Transverse colon (tissue), 4 donors: ENCODE data around the gene ETHE1. TPM values are rescaled to one million over a fixed set of nuclear protein-coding genes. Genes with fewer than 3 reads are reported as not detected.
A peak's percentile ranks its signal among the peaks of the same experiment; 100 is the strongest.

Source experiments
- DNase-seq: peaks from one replicate; pipeline ENCODE4 v3.0.0-alpha.2; 2019
- H3K27ac ChIP-seq, 4 donors: fragments of 200-600 bp; sonication (generic); 2 replicates each; pipeline ENCODE4 v1.5.1; 2016 to 2018; ENCODE audit warnings: inconsistent platforms in 4 of 4
- H3K27me3 ChIP-seq: fragments of 200-600 bp; sonication (generic); 2 replicates; pipeline ENCODE4 v1.5.1; 2017; ENCODE audit warnings: inconsistent platforms
- H3K36me3 ChIP-seq, 4 donors: fragments of 200-600 bp; sonication (generic); 2 replicates each; pipeline ENCODE4 v1.5.1; 2017 to 2019; ENCODE audit warnings: inconsistent platforms in 4 of 4
- H3K4me1 ChIP-seq, 4 donors: fragments of 200-600 bp; sonication (generic); 2 replicates each; pipeline ENCODE4 v1.5.1; 2017 to 2020; ENCODE audit warnings: inconsistent platforms in 4 of 4
- H3K4me3 ChIP-seq, 4 donors: fragments of 200-600 bp; sonication (generic); 1 replicate in 1 of 4; 2 replicates in 3 of 4; pipeline versions ENCODE4 v1.5.1 to v1.6.1; 2017 to 2019; ENCODE audit warnings: inconsistent platforms in 4 of 4
- H3K9me3 ChIP-seq, 2 donors: fragments of 200-600 bp; sonication (generic); 2 replicates each; pipeline ENCODE4 v1.5.1; 2017 to 2019; ENCODE audit warnings: inconsistent platforms in 2 of 2
- EP300 ChIP-seq: sonication (generic); formaldehyde crosslinking; IDR thresholded peaks from one replicate; pipeline ENCODE4 v1.6.1; 2017; ENCODE audit warnings: antibody characterized with exemption, low read depth
- POLR2A ChIP-seq: fragments of 450-650 bp; IDR thresholded peaks from one replicate; pipeline ENCODE4 v1.6.1; 2016; ENCODE audit warnings: antibody characterized with exemption, mild to moderate bottlenecking, moderate library complexity
- POLR2AphosphoS5 ChIP-seq, 3 donors: sonication (generic); formaldehyde crosslinking; IDR thresholded peaks; one replicate each; pipeline ENCODE4 v1.6.1; 2016; ENCODE audit warnings: antibody characterized with exemption in 3 of 3
- WGBS, 2 donors: methylation state at CpG; one replicate each; pipeline ENCODE4 v1.1.5; 2018; ENCODE audit warnings: low coverage in 1 of 2; 5-methylcytosine and 5-hydroxymethylcytosine counted together
- in situ Hi-C, 4 donors: fragments of 200-750 bp; cut with MboI; loops; one replicate each; pipeline versions ENCODE4 v1.15.0 to v1.15.1; 2017; ENCODE audit warnings: low sequenced_read_pairs in 3 of 4, low pct_ligation_motif_present in 1 of 4, low pct_unique_long_range_greater_than_20kb in 1 of 4
- intact Hi-C: fragments of 100-400 bp; cut with DNase I; formaldehyde crosslinking; loops from one replicate; pipeline ENCODE4 v1.15.1; 2023; ENCODE audit warnings: low total_unique reads
- total RNA-seq, 4 donors: library from RNA; depleted of rRNA; stranded (reverse); fragments of >200 nt; gene quantifications; one replicate each; pipeline ENCODE4 v1.1.0, GENCODE V29; 2016
- TF ChIP-seq, protein P1 (sequence below), 5 experiments: fragments of 200-600 bp in 3 of 5; fragments of 450-650 bp in 2 of 5; sonication (generic) in 3 of 5; IDR thresholded peaks; 1 replicate in 2 of 5; 2 replicates in 3 of 5; pipeline ENCODE4 v1.5.1; 2016 to 2017; ENCODE audit warnings: antibody characterized with exemption in 5 of 5, inconsistent platforms in 3 of 5, mild to moderate bottlenecking in 2 of 5, moderate library complexity in 1 of 5

ETHE1 gene
- total RNA-seq, 4 donors from 2014 or later = 438 to 667 (median 458) TPM

GRCh38 chr19:43479961-43480561, 46.9 kb downstream of the ETHE1 start:
- no peak for DNase-seq
- Histone ChIP-seq H3K36me3 (no peaks in the 10 kb centered on the region), H3K4me1 (peaks cover 0 to 10% (median 3%) of the 10 kb centered on the region in 4 donors), H3K27ac (no peak overlapping the region), H3K4me3 (no peak overlapping the region), H3K27me3 (no peaks in the 10 kb centered on the region), H3K9me3 (no peaks in the 10 kb centered on the region)
- intact Hi-C loops = no loop called here
- 88 to 93% methylated on average over 1 to 4 of the region's 4 CpGs for WGBS, 2 donors
- TF ChIP-seq POLR2AphosphoS5 (IDR thresholded peaks at IDR 0.05) = no peak
- TF ChIP-seq, protein P1, sequence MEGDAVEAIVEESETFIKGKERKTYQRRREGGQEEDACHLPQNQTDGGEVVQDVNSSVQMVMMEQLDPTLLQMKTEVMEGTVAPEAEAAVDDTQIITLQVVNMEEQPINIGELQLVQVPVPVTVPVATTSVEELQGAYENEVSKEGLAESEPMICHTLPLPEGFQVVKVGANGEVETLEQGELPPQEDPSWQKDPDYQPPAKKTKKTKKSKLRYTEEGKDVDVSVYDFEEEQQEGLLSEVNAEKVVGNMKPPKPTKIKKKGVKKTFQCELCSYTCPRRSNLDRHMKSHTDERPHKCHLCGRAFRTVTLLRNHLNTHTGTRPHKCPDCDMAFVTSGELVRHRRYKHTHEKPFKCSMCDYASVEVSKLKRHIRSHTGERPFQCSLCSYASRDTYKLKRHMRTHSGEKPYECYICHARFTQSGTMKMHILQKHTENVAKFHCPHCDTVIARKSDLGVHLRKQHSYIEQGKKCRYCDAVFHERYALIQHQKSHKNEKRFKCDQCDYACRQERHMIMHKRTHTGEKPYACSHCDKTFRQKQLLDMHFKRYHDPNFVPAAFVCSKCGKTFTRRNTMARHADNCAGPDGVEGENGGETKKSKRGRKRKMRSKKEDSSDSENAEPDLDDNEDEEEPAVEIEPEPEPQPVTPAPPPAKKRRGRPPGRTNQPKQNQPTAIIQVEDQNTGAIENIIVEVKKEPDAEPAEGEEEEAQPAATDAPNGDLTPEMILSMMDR (IDR thresholded peaks at IDR 0.05) = no peak
- TF ChIP-seq POLR2A = no peak
- no peak for TF ChIP-seq EP300
- in situ Hi-C loops = no loop called here

DNA sequence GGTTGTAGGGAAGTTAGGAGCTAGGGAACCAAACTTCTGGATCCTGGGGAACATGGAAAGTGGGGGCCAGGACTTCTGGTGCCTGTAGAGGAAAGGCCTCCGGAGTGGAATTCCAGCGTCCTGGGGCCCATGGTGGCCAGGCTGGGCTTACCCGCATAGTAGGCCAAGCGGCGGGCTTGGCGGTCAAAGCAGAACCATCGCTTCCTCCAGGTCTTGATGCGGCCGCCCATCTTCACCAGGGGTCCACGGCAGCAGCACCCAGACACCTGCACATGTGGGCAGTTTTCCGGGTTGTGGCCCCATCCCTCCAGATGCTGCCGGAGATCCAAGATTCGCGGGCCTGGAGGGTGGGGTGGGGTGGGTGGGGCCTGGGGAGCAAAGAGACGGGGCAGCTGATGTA, 47.8 kb downstream of the ETHE1 start:
- Histone ChIP-seq H3K27ac (no peak overlapping the region), H3K4me1 (peaks cover 3 to 17% (median 8%) of the 10 kb centered on the region in 4 donors), H3K36me3 (no peaks in the 10 kb centered on the region), H3K27me3 (no peaks in the 10 kb centered on the region), H3K9me3 (no peaks in the 10 kb centered on the region), H3K4me3 (no peak overlapping the region)
- intact Hi-C loops (no loop called here), in situ Hi-C loops (no loop called here)
- 91% methylated on average over 15 of the region's 15 CpGs; no CpG with 5 or more reads in 1 of the 2 donors for WGBS, 2 donors
- TF ChIP-seq, protein P1 (IDR thresholded peaks at IDR 0.05) = no peak
- TF ChIP-seq POLR2AphosphoS5 (IDR thresholded peaks at IDR 0.05) (no peak), EP300 (no peak), POLR2A (no peak)
- no peak for DNase-seq

DNA sequence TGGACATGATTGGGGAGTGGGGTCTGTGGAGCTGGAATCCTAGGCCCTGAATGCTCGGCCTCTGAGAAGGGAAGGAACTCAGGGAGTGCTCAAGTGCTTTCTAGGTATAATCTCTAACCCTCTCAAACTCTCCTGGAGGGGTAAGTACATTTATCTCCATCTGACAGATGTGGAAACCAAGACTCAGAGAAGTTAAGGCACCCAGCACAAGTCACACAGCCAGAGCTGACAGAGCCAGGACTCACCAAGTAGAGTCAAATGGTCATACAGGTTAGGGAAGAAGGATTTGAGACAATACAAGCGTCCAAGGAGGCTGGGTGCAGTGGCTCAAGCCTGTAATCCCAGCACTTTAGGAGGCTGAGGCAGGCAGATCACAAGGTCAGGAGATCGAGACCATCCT, 48.7 kb downstream of the ETHE1 start:
- in situ Hi-C loops = no loop called here
- 91% methylated on average over 3 of the region's 3 CpGs; no CpG with 5 or more reads in 1 of the 2 donors for WGBS, 2 donors

GRCh38 chr19:43476606-43477005, 50.4 kb downstream of the ETHE1 start:
- no peaks in the 10 kb centered on the region for H3K9me3 ChIP-seq
- intact Hi-C loops (no loop called here), in situ Hi-C loops (no loop called here)
- no peaks in the 10 kb centered on the region for H3K36me3 ChIP-seq
- no peak for TF ChIP-seq POLR2AphosphoS5 (IDR thresholded peaks at IDR 0.05)
- no peak for TF ChIP-seq EP300
- TF ChIP-seq, protein P1 (IDR thresholded peaks at IDR 0.05) = no peak
- no peak for TF ChIP-seq POLR2A
- no peak for DNase-seq
- H3K27ac ChIP-seq = peak overlapping the region in 2 of 4 donors; percentile 76 to 84
- peaks cover 3 to 17% (median 8%) of the 10 kb centered on the region in 4 donors for H3K4me1 ChIP-seq
- no peak overlapping the region for H3K4me3 ChIP-seq
- no peaks in the 10 kb centered on the region for H3K27me3 ChIP-seq

More for the DNA sequence above, 48.7 kb downstream of the ETHE1 start:
- intact Hi-C loops = no loop called here
- no peak for TF ChIP-seq EP300
- TF ChIP-seq POLR2AphosphoS5 (IDR thresholded peaks at IDR 0.05) = no peak
- TF ChIP-seq, protein P1 (IDR thresholded peaks at IDR 0.05) = no peak
- no peak for TF ChIP-seq POLR2A
- H3K36me3 ChIP-seq = no peaks in the 10 kb centered on the region
- no peaks in the 10 kb centered on the region for H3K27me3 ChIP-seq
- no peak overlapping the region for H3K4me3 ChIP-seq
- H3K4me1 ChIP-seq = peaks cover 3 to 17% (median 8%) of the 10 kb centered on the region in 4 donors
- H3K27ac ChIP-seq = no peak overlapping the region
- DNase-seq = no peak
- H3K9me3 ChIP-seq = no peaks in the 10 kb centered on the region
